HCT116 (cell line): Measurements from ENCODE around the gene NEMP1. TPM values are rescaled to one million over a fixed set of nuclear protein-coding genes. Genes with fewer than 3 reads are reported as not detected.

ENCODE experiments used
- ATAC-seq: fragments of 200-7000 bp; cut with Tn5 transposase; 2 replicates; pipeline ENCODE4 v1.9.1; 2020; ENCODE audit warnings: mild to moderate bottlenecking, moderate library complexity
- BruUV-seq: library from RNA; stranded (reverse); fragments of 400-500 nt; replicated peaks from 2 replicates; lab custom pipeline; 2021; lab: Mats Ljungman, UMichigan
- CTCF ChIA-PET: fragments of 300-600 bp; sonication (Branson Sonifier 250); formaldehyde crosslinking; loops from one replicate; lab custom pipeline; 2021; ENCODE audit warnings: antibody characterized with exemption; lab: Charles Lee
- POLR2A ChIA-PET: fragments of 300-600, 350-600 bp; sonication (Branson Sonifier 250); formaldehyde crosslinking; loops from one replicate; lab custom pipeline; 2021; ENCODE audit warnings: antibody characterized with exemption; lab: Charles Lee
- RAD21 ChIA-PET, 2 experiments: fragments of 300-600 bp; sonication (Branson Sonifier 250); formaldehyde crosslinking; loops; one replicate each; lab custom pipeline; 2023; ENCODE audit warnings: low total read pairs in 2 of 2; ENCODE audit not compliant: uncharacterized antibody in 2 of 2, unreplicated experiment in 2 of 2, low non-redundant PET in 1 of 2; lab: Charles Lee
- DNase-seq: peaks from one replicate; pipeline ENCODE4 v3.0.0-alpha.2; 2010; ENCODE audit warnings: low read depth, low spot score
- H2AFZ ChIP-seq: fragments of 200-600 bp; shearing (Covaris generic), sonication (generic); 2 replicates; pipeline ENCODE4 v1.6.1; 2017; ENCODE audit warnings: low read depth, mixed run types, mixed read lengths, antibody characterized with exemption, low read length; ENCODE audit not compliant: poor library complexity, severe bottlenecking
- H3K27ac ChIP-seq: 2 replicates; pipeline ENCODE4 v1.5.1; 2012; ENCODE audit warnings: low read depth, low read length
- H3K27me3 ChIP-seq: fragments of 200-600 bp; sonication (generic); 2 replicates; pipeline ENCODE4 v1.6.1; 2016; ENCODE audit warnings: mixed run types, low read length, mixed read lengths; ENCODE audit not compliant: insufficient read depth
- H3K36me3 ChIP-seq, 2 experiments: fragments of 200-500 bp in 1 of 2; fragments of 200-600 bp in 1 of 2; sonication (Bioruptor generic) in 1 of 2; sonication (generic) in 1 of 2; 2 replicates each; pipeline versions ENCODE4 v1.5.1 to v1.6.1; 2014 to 2016; ENCODE audit warnings: low read length in 2 of 2, inconsistent platforms in 1 of 2, mixed read lengths in 1 of 2, mixed run types in 1 of 2; ENCODE audit not compliant: insufficient read depth in 2 of 2, control insufficient read depth in 1 of 2
- H3K4me1 ChIP-seq, 2 experiments: fragments of 200-600 bp in 1 of 2; sonication (generic) in 1 of 2; 2 replicates each; pipeline versions ENCODE4 v1.5.1 to v1.6.1; 2012 to 2017; ENCODE audit warnings: low read length in 2 of 2, inconsistent platforms in 1 of 2, mild to moderate bottlenecking in 1 of 2, mixed read lengths in 1 of 2, mixed run types in 1 of 2, moderate library complexity in 1 of 2; ENCODE audit not compliant: insufficient read depth in 2 of 2, control insufficient read depth in 1 of 2
- H3K4me2 ChIP-seq: fragments of 200-600 bp; sonication (generic); 2 replicates; pipeline ENCODE4 v1.6.1; 2017; ENCODE audit warnings: mixed run types, low read length, mixed read lengths
- H3K4me3 ChIP-seq, 2 experiments: fragments of 200-600 bp in 1 of 2; sonication (generic) in 1 of 2; replicated peaks in 1 of 2; 2 replicates each; pipeline ENCODE4 v1.5.1; 2011 to 2016; ENCODE audit warnings: low read length in 2 of 2, control low read depth in 1 of 2, low read depth in 1 of 2, mild to moderate bottlenecking in 1 of 2, mixed read lengths in 1 of 2, mixed run types in 1 of 2
- H3K79me2 ChIP-seq: fragments of 200-600 bp; sonication (generic); 2 replicates; pipeline ENCODE4 v1.6.1; 2017; ENCODE audit warnings: mild to moderate bottlenecking, mixed run types, low read length, moderate library complexity, mixed read lengths; ENCODE audit not compliant: insufficient read depth
- H3K9ac ChIP-seq: fragments of 200-600 bp; sonication (generic); 2 replicates; pipeline ENCODE4 v1.6.1; 2016; ENCODE audit warnings: low read length, mixed read lengths
- H3K9me2 ChIP-seq: fragments of 200-600 bp; sonication (generic), shearing (Covaris generic); 2 replicates; pipeline ENCODE4 v1.6.1; 2017; ENCODE audit warnings: mixed run types, mild to moderate bottlenecking, moderate library complexity; ENCODE audit not compliant: insufficient read depth
- H3K9me3 ChIP-seq, 2 experiments: fragments of 200-500 bp in 1 of 2; fragments of 200-600 bp in 1 of 2; sonication (Bioruptor generic) in 1 of 2; sonication (generic) in 1 of 2; 2 replicates each; pipeline ENCODE4 v1.6.1; 2014 to 2017; ENCODE audit warnings: low read length in 2 of 2, mixed read lengths in 2 of 2, inconsistent platforms in 1 of 2, low read depth in 1 of 2, mild to moderate bottlenecking in 1 of 2, mixed run types in 1 of 2, moderate library complexity in 1 of 2; ENCODE audit not compliant: control insufficient read depth in 1 of 2, insufficient read depth in 1 of 2
- H4K20me1 ChIP-seq: fragments of 200-600 bp; sonication (generic), shearing (Covaris generic); 2 replicates; pipeline ENCODE4 v1.6.1; 2017; ENCODE audit warnings: mixed run types, mild to moderate bottlenecking, moderate library complexity; ENCODE audit not compliant: insufficient read depth
- EGR1 ChIP-seq: IDR thresholded peaks from 2 replicates; pipeline ENCODE4 v1.6.1; 2012; ENCODE audit warnings: low read depth
- ELF1 ChIP-seq: IDR thresholded peaks from 2 replicates; pipeline ENCODE4 v1.6.1; 2012; ENCODE audit warnings: low read depth, borderline replicate concordance
- EZH2 ChIP-seq: fragments of 200-600 bp; sonication (generic); IDR thresholded peaks from 2 replicates; pipeline ENCODE4 v1.6.1; 2017; ENCODE audit warnings: antibody characterized with exemption, mixed run types
- EZH2phosphoT487 ChIP-seq: fragments of 200-600 bp; IDR thresholded peaks from 2 replicates; pipeline ENCODE4 v1.6.1; 2018; ENCODE audit warnings: antibody characterized with exemption, borderline replicate concordance
- POLR2A ChIP-seq: IDR thresholded peaks from 2 replicates; pipeline ENCODE4 v1.7.0; 2011; ENCODE audit warnings: borderline replicate concordance; ENCODE audit not compliant: insufficient read depth, insufficient read length; ENCODE audit errors: extremely low read depth
- ZNF274 ChIP-seq: fragments of 200-500 bp; sonication (Bioruptor generic); IDR thresholded peaks from 2 replicates; pipeline ENCODE4 v1.6.1; 2014; ENCODE audit warnings: mild to moderate bottlenecking, low read depth, low read length, inconsistent platforms
- intact Hi-C: fragments of 100-400 bp; cut with micrococcal nuclease; formaldehyde crosslinking; loops from 2 replicates; pipeline ENCODE4 v1.10.0; 2022
- total RNA-seq: library from RNA; stranded (reverse); gene quantifications from one replicate; pipeline ENCODE4 v1.2.1, GENCODE V29; 2021; ENCODE audit not compliant: unreplicated experiment
- TF ChIP-seq, protein P1 (sequence below): IDR thresholded peaks from 2 replicates; pipeline ENCODE4 v1.6.1; 2012
- TF ChIP-seq, protein P2 (sequence below): IDR thresholded peaks from 2 replicates; pipeline ENCODE4 v1.6.1; 2011; ENCODE audit warnings: mild to moderate bottlenecking, low read length, moderate library complexity; ENCODE audit not compliant: insufficient replicate concordance; ENCODE audit errors: extremely low read depth
- TF ChIP-seq, protein P3 (sequence below), 3 experiments: fragments of 200-600 bp in 1 of 3; sonication (generic) in 1 of 3; IDR thresholded peaks in 2 of 3; conservative IDR thresholded peaks in 1 of 3; 2 replicates each; pipeline ENCODE4 v1.5.1; 2012 to 2017; ENCODE audit warnings: low read depth in 2 of 3, low read length in 2 of 3, antibody characterized with exemption in 1 of 3, borderline replicate concordance in 1 of 3, control low read depth in 1 of 3, mild to moderate bottlenecking in 1 of 3, mixed read lengths in 1 of 3, mixed run types in 1 of 3, moderate library complexity in 1 of 3; ENCODE audit not compliant: insufficient read depth in 1 of 3
- TF ChIP-seq, protein P4 (sequence below): IDR thresholded peaks from 2 replicates; pipeline ENCODE4 v1.6.1; 2012

The NEMP1 gene
- total RNA-seq, 1 experiment from 2014 or later: 35.2 TPM

DNA sequence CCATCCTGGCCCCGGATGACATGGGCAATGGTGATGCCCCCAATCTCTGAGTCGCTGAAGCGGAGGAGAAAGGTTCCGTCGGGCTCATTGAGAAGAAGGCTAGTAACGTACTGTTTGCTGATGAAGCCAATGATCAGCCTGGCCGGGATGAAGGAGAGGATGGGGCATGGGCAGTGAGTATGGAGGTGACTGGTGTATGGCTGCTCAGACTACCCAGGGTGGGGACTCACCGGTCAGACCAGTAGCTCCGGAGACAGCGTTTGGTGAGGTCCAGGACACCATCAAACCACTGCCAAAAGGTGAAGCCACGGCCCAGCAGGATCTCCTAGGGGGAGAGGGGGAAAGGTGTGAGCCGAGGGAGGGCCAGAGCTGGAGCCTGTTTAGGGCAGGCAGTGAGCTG is 21.2 kb upstream of the NEMP1 start:
- Histone ChIP-seq H3K9ac (no peak overlapping the region), H2AFZ (no peak overlapping the region), H3K79me2 (no peaks in the 10 kb centered on the region), H3K9me3 (no peaks in the 10 kb centered on the region), H3K27me3 (no peaks in the 10 kb centered on the region), H4K20me1 (no peaks in the 10 kb centered on the region), H3K27ac (no peak overlapping the region), H3K9me2 (no peaks in the 10 kb centered on the region), H3K36me3 (peaks cover 9 to 10% of the 10 kb centered on the region in 2 experiments; a peak in 2 of 4 replicates), H3K4me2 (no peak overlapping the region), H3K4me1 (peaks cover 30 to 44% of the 10 kb centered on the region in 2 experiments), H3K4me3 (no peak overlapping the region)
- BruUV-seq: no TSS peak
- ChIA-PET POLR2A (interaction anchor here (1.1 to 7.8 kb wide), 2 partner anchors 12 to 21 kb away, joined by 5 to 32 read pairs; partner anchors contain the start of genes NEMP1 and STAT6), RAD21 (interaction anchor here in 1 of 2 experiments (1.1 kb wide), 1 partner anchor 12 kb away, joined by 3 read pairs; the partner anchor contains the start of gene STAT6), CTCF (interaction anchor here (0.7 to 1.0 kb wide), 2 partner anchors 12 to 13 kb away, joined by 3 read pairs; no protein-coding TSS in a partner anchor)
- no peak for DNase-seq
- ATAC-seq: no peak
- TF ChIP-seq EGR1: no peak
- TF ChIP-seq, protein P1, sequence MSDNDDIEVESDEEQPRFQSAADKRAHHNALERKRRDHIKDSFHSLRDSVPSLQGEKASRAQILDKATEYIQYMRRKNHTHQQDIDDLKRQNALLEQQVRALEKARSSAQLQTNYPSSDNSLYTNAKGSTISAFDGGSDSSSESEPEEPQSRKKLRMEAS: no peak
- intact Hi-C loops: no loop called here

DNA sequence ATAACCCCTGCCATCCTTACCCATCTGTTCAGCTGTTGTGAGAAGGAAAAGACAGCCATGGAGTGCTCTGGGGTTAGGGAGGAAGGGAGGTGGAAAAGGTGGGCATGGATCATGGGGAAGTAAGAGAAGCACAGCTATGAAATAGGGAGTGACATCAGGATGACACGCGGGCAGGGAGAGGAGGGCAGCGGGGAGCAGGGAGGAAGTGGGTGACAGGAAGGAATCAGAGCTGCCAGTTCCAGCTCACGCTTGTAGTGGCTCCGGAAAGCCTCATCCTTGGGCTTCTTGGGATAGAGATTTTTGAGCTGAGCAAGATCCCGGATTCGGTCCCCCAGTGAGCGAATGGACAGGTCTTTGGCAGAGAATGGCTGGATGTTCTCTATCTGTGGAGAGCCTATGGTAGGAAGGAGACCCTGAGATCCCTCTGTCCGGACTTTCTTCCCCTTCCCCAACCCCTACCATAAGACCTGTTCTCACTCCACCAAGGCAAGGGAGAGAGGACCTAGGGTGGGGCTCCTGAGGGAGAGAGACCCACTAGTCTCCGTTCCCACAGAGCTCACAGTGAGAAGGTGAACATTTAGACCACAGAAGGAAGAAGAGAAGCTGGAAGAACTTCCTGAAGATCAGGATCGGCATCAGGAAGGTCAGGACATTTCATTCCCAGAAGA is 20.6 kb upstream of the NEMP1 start:
- Histone ChIP-seq H3K9ac (no peak overlapping the region), H3K36me3 (peaks cover 13% of the 10 kb centered on the region in 2 experiments; a peak in 2 of 4 replicates), H3K9me3 (no peaks in the 10 kb centered on the region), H3K4me3 (no peak overlapping the region), H3K27ac (no peak overlapping the region), H4K20me1 (no peaks in the 10 kb centered on the region), H2AFZ (no peak overlapping the region), H3K4me2 (no peak overlapping the region), H3K27me3 (no peaks in the 10 kb centered on the region), H3K9me2 (no peaks in the 10 kb centered on the region), H3K79me2 (no peaks in the 10 kb centered on the region; the same call in 1 of the 2 replicates), H3K4me1 (peaks cover 35 to 50% of the 10 kb centered on the region in 2 experiments)
- intact Hi-C loops: no loop called here
- DNase-seq: no peak
- ChIA-PET POLR2A (interaction anchor here (1.0 to 7.8 kb wide), 2 partner anchors 8 to 20 kb away, joined by 3 to 32 read pairs; partner anchors contain the start of gene NEMP1), CTCF (no interaction called here), RAD21 (interaction anchor here in 1 of 2 experiments (1.1 kb wide), 1 partner anchor 12 kb away, joined by 3 read pairs; the partner anchor contains the start of gene STAT6)
- no TSS peak for BruUV-seq
- TF ChIP-seq, protein P2, sequence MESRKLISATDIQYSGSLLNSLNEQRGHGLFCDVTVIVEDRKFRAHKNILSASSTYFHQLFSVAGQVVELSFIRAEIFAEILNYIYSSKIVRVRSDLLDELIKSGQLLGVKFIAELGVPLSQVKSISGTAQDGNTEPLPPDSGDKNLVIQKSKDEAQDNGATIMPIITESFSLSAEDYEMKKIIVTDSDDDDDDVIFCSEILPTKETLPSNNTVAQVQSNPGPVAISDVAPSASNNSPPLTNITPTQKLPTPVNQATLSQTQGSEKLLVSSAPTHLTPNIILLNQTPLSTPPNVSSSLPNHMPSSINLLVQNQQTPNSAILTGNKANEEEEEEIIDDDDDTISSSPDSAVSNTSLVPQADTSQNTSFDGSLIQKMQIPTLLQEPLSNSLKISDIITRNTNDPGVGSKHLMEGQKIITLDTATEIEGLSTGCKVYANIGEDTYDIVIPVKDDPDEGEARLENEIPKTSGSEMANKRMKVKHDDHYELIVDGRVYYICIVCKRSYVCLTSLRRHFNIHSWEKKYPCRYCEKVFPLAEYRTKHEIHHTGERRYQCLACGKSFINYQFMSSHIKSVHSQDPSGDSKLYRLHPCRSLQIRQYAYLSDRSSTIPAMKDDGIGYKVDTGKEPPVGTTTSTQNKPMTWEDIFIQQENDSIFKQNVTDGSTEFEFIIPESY: no peak
- TF ChIP-seq ELF1 (no peak), EZH2 (no peak), POLR2A (no peak), ZNF274 (no peak), EGR1 (no peak), EZH2phosphoT487 (no peak)
- TF ChIP-seq, protein P3, sequence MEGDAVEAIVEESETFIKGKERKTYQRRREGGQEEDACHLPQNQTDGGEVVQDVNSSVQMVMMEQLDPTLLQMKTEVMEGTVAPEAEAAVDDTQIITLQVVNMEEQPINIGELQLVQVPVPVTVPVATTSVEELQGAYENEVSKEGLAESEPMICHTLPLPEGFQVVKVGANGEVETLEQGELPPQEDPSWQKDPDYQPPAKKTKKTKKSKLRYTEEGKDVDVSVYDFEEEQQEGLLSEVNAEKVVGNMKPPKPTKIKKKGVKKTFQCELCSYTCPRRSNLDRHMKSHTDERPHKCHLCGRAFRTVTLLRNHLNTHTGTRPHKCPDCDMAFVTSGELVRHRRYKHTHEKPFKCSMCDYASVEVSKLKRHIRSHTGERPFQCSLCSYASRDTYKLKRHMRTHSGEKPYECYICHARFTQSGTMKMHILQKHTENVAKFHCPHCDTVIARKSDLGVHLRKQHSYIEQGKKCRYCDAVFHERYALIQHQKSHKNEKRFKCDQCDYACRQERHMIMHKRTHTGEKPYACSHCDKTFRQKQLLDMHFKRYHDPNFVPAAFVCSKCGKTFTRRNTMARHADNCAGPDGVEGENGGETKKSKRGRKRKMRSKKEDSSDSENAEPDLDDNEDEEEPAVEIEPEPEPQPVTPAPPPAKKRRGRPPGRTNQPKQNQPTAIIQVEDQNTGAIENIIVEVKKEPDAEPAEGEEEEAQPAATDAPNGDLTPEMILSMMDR (IDR thresholded peaks at IDR 0.05 in 2 of 3, conservative IDR thresholded peaks at IDR 0.05 in 1 of 3; ENCODE audit: borderline replicate concordance in 1 of 3, insufficient read depth in 1 of 3, low read depth in 2 of 3, low read length in 2 of 3): no peak
- TF ChIP-seq, protein P1: no peak
- TF ChIP-seq, protein P4, sequence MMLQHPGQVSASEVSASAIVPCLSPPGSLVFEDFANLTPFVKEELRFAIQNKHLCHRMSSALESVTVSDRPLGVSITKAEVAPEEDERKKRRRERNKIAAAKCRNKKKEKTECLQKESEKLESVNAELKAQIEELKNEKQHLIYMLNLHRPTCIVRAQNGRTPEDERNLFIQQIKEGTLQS: no peak
- no peak for ATAC-seq
